ENCODE data around the gene NCKAP5L.
"Not testable (repeated sequence)": the region's sequence is repeated elsewhere in the genome, so short reads cannot be mapped to it uniquely, and the experiment has no call there.

NCKAP5L gene

GRCh38 chr12:49777341-49777740 is 50.9 kb downstream of the NCKAP5L start:
- no peak for DNase-seq (ENCODE audit: low spot score)

- no peak for DNase-seq (ENCODE audit: low spot score)
Observed at GRCh38 chr12:49776858-49777257, 51.4 kb downstream of the NCKAP5L start.

GRCh38 chr12:49776413-49776812 is 51.8 kb downstream of the NCKAP5L start:
- DNase-seq (ENCODE audit: low spot score), result peak; percentile 91

GRCh38 chr12:49773102-49773501 is 55.1 kb downstream of the NCKAP5L start:
- DNase-seq (ENCODE audit: low spot score), result not testable (repeated sequence)

- DNase-seq (ENCODE audit: low spot score), result peak; percentile 15
Observed at GRCh38 chr12:49767333-49767732, 60.9 kb downstream of the NCKAP5L start.

GRCh38 chr12:49766115-49766455 is 62.1 kb downstream of the NCKAP5L start:
- DNase-seq (ENCODE audit: low spot score), result no peak

- DNase-seq (ENCODE audit: low spot score), result no peak
Observed at GRCh38 chr12:49764126-49764525, 64.1 kb downstream of the NCKAP5L start.

- peak; percentile 76 for DNase-seq (ENCODE audit: low spot score)
Observed at GRCh38 chr12:49763006-49763591, 65.1 kb downstream of the NCKAP5L start.

- DNase-seq (ENCODE audit: low spot score), result no peak
Observed at GRCh38 chr12:49762468-49762847, 65.8 kb downstream of the NCKAP5L start.

GRCh38 chr12:49761677-49762467 is 66.3 kb downstream of the NCKAP5L start:
- DNase-seq (ENCODE audit: low spot score), result no peak

GRCh38 chr12:49750996-49751393 is 77.2 kb downstream of the NCKAP5L start:
- no peak for DNase-seq (ENCODE audit: low spot score)

- DNase-seq (ENCODE audit: low spot score), result no peak
Observed at GRCh38 chr12:49750027-49750995, 77.9 kb downstream of the NCKAP5L start.

- no peak for DNase-seq (ENCODE audit: low spot score)
Observed at GRCh38 chr12:49748800-49749199, 79.4 kb downstream of the NCKAP5L start.

GRCh38 chr12:49748306-49748705 is 79.9 kb downstream of the NCKAP5L start:
- DNase-seq (ENCODE audit: low spot score), result no peak

- no peak for DNase-seq (ENCODE audit: low spot score)
Observed at GRCh38 chr12:49744363-49744885, 83.8 kb downstream of the NCKAP5L start.

- DNase-seq (ENCODE audit: low spot score), result peak; percentile 90
Observed at GRCh38 chr12:49741882-49742620, 86.2 kb downstream of the NCKAP5L start.
